ENCODE results near the gene NDUFS8.

NDUFS8 gene

GRCh38 chr11:68080860-68081259 lies 50.4 kb downstream of the NDUFS8 start:
- no peak for DNase-seq (ENCODE audit: low read depth)

- no peak for DNase-seq (ENCODE audit: low read depth)
Observed at GRCh38 chr11:68081691-68082090, 51.2 kb downstream of the NDUFS8 start.

GRCh38 chr11:68082481-68082880 lies 52.0 kb downstream of the NDUFS8 start:
- no peak for DNase-seq (ENCODE audit: low read depth)

- DNase-seq (ENCODE audit: low read depth), result no peak
Observed at GRCh38 chr11:68083517-68083916, 53.0 kb downstream of the NDUFS8 start.
